Measurements from ENCODE around the gene SLC9A5. TPM values are rescaled to one million over a fixed set of nuclear protein-coding genes. Genes with fewer than 3 reads are reported as not detected.

Gene SLC9A5
- total RNA-seq, 1 experiment from 2014 or later = 0.03 TPM

- no peak for DNase-seq
- Histone ChIP-seq H3K36me3 (no peaks in the 10 kb centered on the region), H3K4me3 (peak overlapping the region; percentile 62), H3K9me3 (no peaks in the 10 kb centered on the region), H3K27me3 (no peaks in the 10 kb centered on the region)
Observed at GRCh38 chr16:67245674-67246080, 3.1 kb upstream of the SLC9A5 start.

- Histone ChIP-seq H3K4me3 (peak overlapping the region; percentile 62), H3K27me3 (no peaks in the 10 kb centered on the region), H3K36me3 (no peaks in the 10 kb centered on the region), H3K9me3 (no peaks in the 10 kb centered on the region)
- peak; percentile 73 for DNase-seq
Observed at GRCh38 chr16:67246081-67246755, 2.6 kb upstream of the SLC9A5 start.

- no peaks in the 10 kb centered on the region for H3K27me3 ChIP-seq
- H3K36me3 ChIP-seq = no peaks in the 10 kb centered on the region
- H3K9me3 ChIP-seq = no peaks in the 10 kb centered on the region
- DNase-seq = no peak
- H3K4me3 ChIP-seq = peak overlapping the region; percentile 62
Observed at GRCh38 chr16:67246756-67247191, 2.0 kb upstream of the SLC9A5 start.

- Histone ChIP-seq H3K36me3 (no peaks in the 10 kb centered on the region), H3K4me3 (peak within 1 kb of the TSS; percentile 62), H3K27me3 (no peaks in the 10 kb centered on the region), H3K9me3 (no peaks in the 10 kb centered on the region)
- peak; percentile 94 for DNase-seq
Observed at GRCh38 chr16:67247192-67248072, 1.3 kb upstream of the SLC9A5 start, which contains the start of gene FHOD1. FHOD1 (minus strand) TSS chr16:67247481; CDS start chr16:67247410, 71 bp downstream.

- Histone ChIP-seq H3K4me3 (peak overlapping the region; percentile 39), H3K27me3 (no peaks in the 10 kb centered on the region), H3K36me3 (no peaks in the 10 kb centered on the region), H3K9me3 (no peaks in the 10 kb centered on the region)
- no peak for DNase-seq
Observed at GRCh38 chr16:67248073-67248400, 742 bp upstream of the SLC9A5 start.

GRCh38 chr16:67249178-67250044 is 632 bp downstream of the SLC9A5 start:
- H3K9me3 ChIP-seq = no peaks in the 10 kb centered on the region
- peak overlapping the region; percentile 39 for H3K4me3 ChIP-seq
- DNase-seq = no peak
- H3K27me3 ChIP-seq = no peaks in the 10 kb centered on the region
- H3K36me3 ChIP-seq = no peaks in the 10 kb centered on the region

GRCh38 chr16:67250045-67250327 is 1.2 kb downstream of the SLC9A5 start:
- H3K36me3 ChIP-seq = no peaks in the 10 kb centered on the region
- no peaks in the 10 kb centered on the region for H3K9me3 ChIP-seq
- DNase-seq = no peak
- no peak overlapping the region for H3K4me3 ChIP-seq
- no peaks in the 10 kb centered on the region for H3K27me3 ChIP-seq

- Histone ChIP-seq H3K4me3 (no peak overlapping the region), H3K9me3 (no peaks in the 10 kb centered on the region), H3K36me3 (no peaks in the 10 kb centered on the region), H3K27me3 (no peaks in the 10 kb centered on the region)
- peak; percentile 36 for DNase-seq
Observed at GRCh38 chr16:67252609-67253497, 4.1 kb downstream of the SLC9A5 start.

GRCh38 chr16:67254801-67255552 is 6.2 kb downstream of the SLC9A5 start:
- no peaks in the 10 kb centered on the region for H3K27me3 ChIP-seq
- no peaks in the 10 kb centered on the region for H3K36me3 ChIP-seq
- no peak for DNase-seq
- no peaks in the 10 kb centered on the region for H3K9me3 ChIP-seq
- H3K4me3 ChIP-seq = no peak overlapping the region

- Histone ChIP-seq H3K36me3 (no peaks in the 10 kb centered on the region), H3K9me3 (no peaks in the 10 kb centered on the region)
- no peak for DNase-seq
Observed at GRCh38 chr16:67255553-67256221, 6.9 kb downstream of the SLC9A5 start.

GRCh38 chr16:67256701-67257230 is 8.0 kb downstream of the SLC9A5 start:
- H3K36me3 ChIP-seq = no peaks in the 10 kb centered on the region
- H3K4me3 ChIP-seq = no peak overlapping the region
- no peaks in the 10 kb centered on the region for H3K9me3 ChIP-seq
- no peak for DNase-seq
- H3K27me3 ChIP-seq = no peaks in the 10 kb centered on the region

More at GRCh38 chr16:67255553-67256221, 6.9 kb downstream of the SLC9A5 start:
- Histone ChIP-seq H3K27me3 (no peaks in the 10 kb centered on the region), H3K4me3 (no peak overlapping the region)

GRCh38 chr16:67257486-67258160 is 8.8 kb downstream of the SLC9A5 start:
- Histone ChIP-seq H3K27me3 (no peaks in the 10 kb centered on the region), H3K9me3 (no peaks in the 10 kb centered on the region), H3K36me3 (no peaks in the 10 kb centered on the region), H3K4me3 (no peak overlapping the region)
- no peak for DNase-seq

- no peak overlapping the region for H3K4me3 ChIP-seq
- no peak for DNase-seq
- no peaks in the 10 kb centered on the region for H3K27me3 ChIP-seq
- H3K9me3 ChIP-seq = no peaks in the 10 kb centered on the region
- H3K36me3 ChIP-seq = no peaks in the 10 kb centered on the region
Observed at GRCh38 chr16:67258161-67258835, 9.5 kb downstream of the SLC9A5 start.

GRCh38 chr16:67259705-67260104 is 10.9 kb downstream of the SLC9A5 start:
- no peaks in the 10 kb centered on the region for H3K36me3 ChIP-seq

More at GRCh38 chr16:67259705-67260104, 10.9 kb downstream of the SLC9A5 start:
- Histone ChIP-seq H3K9me3 (no peaks in the 10 kb centered on the region), H3K27me3 (no peaks in the 10 kb centered on the region), H3K4me3 (no peak overlapping the region)
- DNase-seq = no peak

Data from MG63 (cell line).